Measurements from ENCODE around the gene KIF21A.

- TF ChIP-seq EZH2 (IDR thresholded peaks at IDR 0.05) (no peak), FOXP2 (optimal IDR thresholded peaks at IDR 0.05; ENCODE audit: control extremely low read depth, extremely low read length, insufficient read depth) (no peak)
Observed at GRCh38 chr12:39442831-39443080, 164 bp downstream of the KIF21A start.
